ENCODE data around the gene IPO9.

The IPO9 gene

DNA sequence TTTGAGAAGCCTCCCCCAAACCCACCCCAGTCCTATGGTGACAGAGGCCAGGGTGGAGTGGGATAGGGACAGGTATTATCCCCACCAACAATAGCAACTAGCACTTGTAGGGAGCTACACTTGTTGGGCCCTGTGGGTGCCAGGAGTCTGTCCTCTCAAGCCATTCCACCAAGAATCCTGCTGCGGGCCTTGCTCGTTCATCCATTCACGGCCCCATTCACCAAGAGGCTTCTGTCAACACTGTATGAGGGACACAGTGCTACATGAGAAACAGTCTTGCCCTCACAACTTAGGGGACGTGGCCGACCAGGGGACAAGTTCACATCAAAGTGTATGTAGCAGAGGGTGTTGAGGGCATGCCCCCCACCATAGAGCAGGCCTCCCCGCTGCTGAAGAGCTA, 78.7 kb downstream of the IPO9 start:
- no peak for DNase-seq

- DNase-seq: no peak
These were observed 83.0 kb downstream of the IPO9 start for GRCh38 chr1:201911826-201912571.

GRCh38 chr1:201912832-201913231, 83.9 kb downstream of the IPO9 start:
- DNase-seq: no peak

GRCh38 chr1:201914456-201915235, 85.7 kb downstream of the IPO9 start:
- DNase-seq: no peak

DNA sequence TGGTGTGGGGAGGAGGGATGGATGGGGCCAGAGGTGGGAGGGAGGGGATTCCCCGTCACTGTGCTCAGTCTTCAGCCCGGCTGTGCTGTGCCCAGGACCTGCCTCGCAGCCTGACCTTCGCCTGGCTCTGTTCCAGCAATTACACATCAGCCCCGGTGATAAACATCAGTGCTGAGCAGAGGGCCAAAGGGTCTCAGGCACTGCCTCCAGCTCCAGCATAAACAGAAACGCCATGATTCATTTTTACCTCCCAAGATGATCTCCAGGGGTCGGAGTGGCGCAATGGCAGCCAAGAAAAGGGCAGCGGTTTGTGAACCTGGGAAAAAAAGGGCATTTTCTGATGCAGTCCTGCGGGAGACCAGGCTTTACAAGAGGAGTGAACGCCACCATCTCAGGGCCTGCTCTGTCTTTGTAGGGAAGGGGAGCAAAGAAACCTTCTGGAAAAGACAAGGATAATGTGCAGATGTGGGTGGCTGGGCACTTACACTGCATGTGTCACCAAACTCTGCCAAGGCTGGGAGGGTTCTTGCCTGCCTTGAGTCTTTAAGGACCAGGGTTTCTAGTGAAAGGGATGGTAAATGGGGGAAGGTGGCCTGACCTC, 87.8 kb downstream of the IPO9 start:
- DNase-seq: no peak

GRCh38 chr1:201917362-201918033, 88.5 kb downstream of the IPO9 start:
- DNase-seq: no peak

DNA sequence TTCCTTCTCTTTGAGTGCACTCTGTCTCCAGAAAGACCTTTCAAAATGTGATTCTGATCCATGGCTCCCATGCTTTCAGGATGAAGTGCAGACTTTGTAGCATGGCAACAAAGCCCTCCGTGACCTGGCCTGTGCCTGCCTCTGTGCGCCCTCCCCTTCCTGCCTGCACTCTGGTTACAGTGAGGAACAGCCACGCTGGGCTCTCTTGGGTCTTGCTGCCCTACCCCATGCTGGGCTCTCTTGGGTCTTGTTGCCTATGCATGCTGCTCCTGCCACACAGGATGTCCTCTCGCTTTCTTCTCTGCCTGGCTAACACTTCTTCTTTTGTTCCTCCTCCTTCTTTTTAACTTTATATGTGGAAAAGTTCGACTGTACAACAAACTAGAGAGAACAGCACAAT, 89.4 kb downstream of the IPO9 start:
- no peak for DNase-seq

- DNase-seq: no peak
These were observed 93.1 kb downstream of the IPO9 start for GRCh38 chr1:201921952-201922558.

GRCh38 chr1:201925301-201925567, 96.3 kb downstream of the IPO9 start:
- no peak for DNase-seq

- no peak for DNase-seq
These were observed 97.2 kb downstream of the IPO9 start for GRCh38 chr1:201925981-201926645.

- no peak for DNase-seq
These were observed 99.3 kb downstream of the IPO9 start for GRCh38 chr1:201928266-201928665.

DNA sequence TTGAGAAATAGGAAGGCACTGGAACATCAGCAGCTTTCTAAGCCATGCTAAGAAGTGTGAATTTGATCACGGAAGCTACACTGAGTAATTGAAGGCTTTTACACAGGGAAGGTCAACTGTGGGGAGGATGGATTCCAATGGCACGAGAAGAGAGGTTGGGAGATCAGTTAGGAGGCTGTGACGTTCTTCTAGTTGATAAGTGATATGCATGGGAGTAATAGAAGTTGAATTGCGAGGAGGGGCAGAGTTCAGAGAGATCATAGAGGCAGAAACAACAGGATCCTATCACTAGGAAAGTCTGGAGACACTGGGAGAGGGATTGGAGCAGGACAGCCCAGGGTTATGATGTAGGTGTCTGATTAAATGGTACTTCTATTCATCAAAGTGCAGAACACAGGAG, 101.2 kb downstream of the IPO9 start:
- DNase-seq: no peak

DNA sequence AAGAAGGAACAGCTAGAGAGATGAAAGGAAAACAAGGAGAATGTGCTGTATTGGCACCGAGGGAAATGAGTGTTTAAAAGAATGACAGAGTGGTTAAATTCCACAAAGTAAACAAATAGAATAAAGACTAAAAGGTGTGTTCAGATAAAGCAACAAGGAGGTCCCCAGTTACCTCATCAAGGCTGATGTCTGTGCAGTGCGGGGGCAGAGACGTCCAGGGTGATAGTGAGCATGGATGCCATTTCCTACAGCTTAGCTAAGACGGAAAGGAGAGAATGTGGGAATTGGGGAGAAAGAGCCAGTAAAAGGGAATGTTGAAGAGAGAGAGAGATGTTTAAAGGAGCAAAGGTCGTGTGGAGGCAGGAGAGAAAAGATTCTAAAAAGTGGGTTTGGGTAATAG, 101.8 kb downstream of the IPO9 start:
- no peak for DNase-seq
